NCI-H2196 (cell line): ENCODE results near the gene SLC35B1.
"Not testable (repeated sequence)": the region's sequence is repeated elsewhere in the genome, so short reads cannot be mapped to it uniquely, and the experiment has no call there.

Experiments used
- DNase-seq: peaks from one replicate; lab custom pipeline; 2025; ENCODE audit not compliant: unreplicated experiment; lab: John Stamatoyannopoulos, UW

SLC35B1 gene

DNA sequence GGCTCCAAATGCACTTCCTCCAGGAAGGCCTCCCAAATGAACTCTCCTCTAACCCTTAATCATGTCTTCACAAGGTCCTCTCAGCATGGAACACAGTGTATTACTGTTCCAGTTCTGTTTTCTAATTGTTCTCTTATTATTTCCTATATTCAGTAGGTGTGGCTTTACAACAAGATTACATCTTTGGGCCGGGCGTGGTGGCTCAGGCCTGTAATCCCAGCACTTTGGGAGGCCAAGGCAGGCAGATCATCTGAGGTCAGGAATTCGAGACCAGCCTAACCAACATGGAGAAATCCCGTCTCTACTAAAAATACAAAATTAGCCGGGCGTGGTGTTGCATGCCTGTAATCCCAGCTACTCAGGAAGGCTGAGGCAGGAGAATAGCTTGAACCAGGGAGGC lies 34.1 kb downstream of the SLC35B1 start:
- not testable (repeated sequence) for DNase-seq

DNA sequence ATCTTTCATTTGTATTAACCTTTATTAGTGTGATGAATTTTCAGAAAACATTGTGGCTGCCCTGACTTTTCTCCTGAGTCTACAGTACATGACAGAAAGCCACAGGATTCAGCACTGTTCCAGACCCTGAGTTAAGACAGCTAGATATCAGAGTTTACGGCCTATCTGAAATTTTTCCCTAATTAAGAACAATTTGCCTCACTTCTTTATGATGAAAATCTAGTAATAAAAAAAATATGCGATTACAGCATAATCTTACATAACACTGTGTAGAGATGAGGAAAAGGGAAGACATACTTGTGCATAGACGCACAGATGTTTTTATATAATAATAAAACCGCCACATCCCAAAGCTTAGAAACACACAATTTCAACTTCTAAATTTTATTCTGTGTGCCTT lies 37.1 kb downstream of the SLC35B1 start:
- DNase-seq, result no peak

DNA sequence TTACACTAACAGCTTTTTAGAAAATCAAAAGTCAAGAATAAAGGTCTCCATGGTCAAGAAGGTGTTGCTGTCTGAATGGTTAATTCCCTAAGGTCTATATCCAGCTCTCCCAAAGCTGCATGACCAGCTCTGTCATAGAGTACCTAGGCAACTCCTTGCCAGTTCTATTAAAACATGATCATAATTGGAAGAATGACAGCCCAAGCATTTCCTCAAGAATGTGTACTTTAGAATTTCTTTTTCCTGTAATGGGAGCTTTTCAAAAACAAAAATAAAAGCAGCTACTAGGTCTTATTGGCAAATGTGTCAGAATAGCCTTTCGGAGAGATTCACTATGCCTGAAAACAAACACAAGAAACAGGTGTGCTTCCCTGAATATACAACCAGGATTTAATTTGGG lies 37.8 kb downstream of the SLC35B1 start:
- DNase-seq, result no peak

DNA sequence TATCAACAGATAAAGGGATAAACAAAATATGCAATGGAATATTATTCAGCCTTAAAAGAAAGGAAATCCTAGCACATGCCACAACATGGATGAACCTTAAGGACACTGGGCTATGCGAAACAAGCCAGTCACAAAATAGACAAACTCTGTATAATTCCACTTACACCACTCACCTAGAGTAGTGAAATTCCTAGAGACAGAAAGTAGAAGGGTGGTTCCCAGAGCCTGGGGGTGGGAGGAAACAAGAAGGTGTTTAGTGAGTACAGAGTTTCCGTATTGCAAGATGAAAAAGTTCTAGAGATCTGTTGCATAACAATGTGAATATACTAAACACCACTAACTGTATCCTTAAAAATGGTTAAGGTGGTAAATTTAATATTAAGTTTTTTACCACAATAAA lies 39.9 kb downstream of the SLC35B1 start:
- no peak for DNase-seq

DNA sequence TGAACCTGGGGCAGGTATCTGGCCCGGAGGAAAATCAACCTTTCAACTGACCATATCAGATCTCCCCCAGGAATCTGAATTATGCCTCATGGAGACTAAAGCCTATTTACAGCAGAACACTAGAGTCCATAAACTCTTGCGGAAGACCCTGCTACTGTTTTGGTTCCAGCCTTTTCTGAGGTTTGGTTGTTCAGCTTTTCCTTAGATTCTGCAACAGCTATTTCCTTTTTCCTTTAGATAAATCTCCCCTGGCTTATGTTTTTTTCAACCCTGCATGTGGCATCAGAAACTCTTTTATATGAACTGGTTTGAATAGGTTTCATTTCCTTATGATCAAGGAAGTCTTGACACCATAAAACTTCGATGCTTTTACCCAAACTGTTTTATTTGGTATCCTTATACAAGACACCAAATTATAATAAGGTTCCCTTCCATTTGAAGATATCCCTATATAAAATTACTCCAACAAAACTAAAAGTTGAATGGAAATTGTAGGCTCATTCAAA lies 43.0 kb downstream of the SLC35B1 start:
- no peak for DNase-seq

DNA sequence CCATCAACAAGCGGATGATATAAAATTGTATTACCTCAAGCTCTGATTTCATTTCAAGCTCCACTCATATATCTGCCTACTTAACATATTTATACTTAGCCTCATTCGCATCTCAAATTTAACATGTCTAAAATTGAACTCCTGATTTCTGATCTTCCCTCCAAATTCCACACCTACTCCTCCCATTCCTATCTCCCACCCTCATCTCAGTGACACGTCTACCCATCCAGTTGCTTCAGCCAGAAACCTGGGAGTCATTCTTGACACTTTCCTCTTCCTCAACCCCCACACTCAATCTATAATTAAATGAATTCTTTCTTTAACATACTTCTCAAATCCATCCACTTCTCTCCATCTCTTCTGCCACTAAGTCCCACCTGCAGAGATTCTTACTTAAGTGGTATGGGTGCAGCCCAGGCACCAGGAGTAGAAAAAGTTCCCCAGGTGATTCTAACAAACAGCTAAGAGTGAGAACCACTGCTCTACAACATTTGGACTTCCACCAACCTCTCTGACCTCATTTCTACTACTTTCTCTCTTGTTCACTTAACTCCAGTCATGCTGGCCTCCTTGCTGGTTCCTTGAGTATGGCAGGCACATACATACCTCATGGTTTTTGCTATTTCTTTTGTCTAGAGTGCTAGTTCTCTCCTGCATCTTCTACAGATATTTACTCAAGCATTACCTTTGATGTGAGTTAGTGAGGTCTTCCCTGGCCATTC lies 47.9 kb downstream of the SLC35B1 start:
- DNase-seq, result no peak

GRCh38 chr17:49656247-49656646 lies 51.5 kb downstream of the SLC35B1 start:
- DNase-seq, result no peak
